GM10248 (cell line): ENCODE measurements around the gene MAD1L1.

Experiments
- CTCF ChIA-PET: fragments of 300-600 bp; sonication (Branson Sonifier 250); formaldehyde crosslinking; extraction: SDS; loops from one replicate; lab custom pipeline; 2021; ENCODE audit warnings: antibody characterized with exemption; lab: Yijun Ruan, JAX
- POLR2A ChIA-PET: fragments of 350-650 bp; sonication (Branson Sonifier 250); formaldehyde crosslinking; extraction: SDS; loops from one replicate; lab custom pipeline; 2020; ENCODE audit warnings: antibody characterized with exemption; lab: Yijun Ruan, JAX
- DNase-seq: peaks from one replicate; pipeline ENCODE4 v3.0.0; 2012; ENCODE audit errors: extremely low spot score
- TF ChIP-seq, protein P1 (sequence below): IDR thresholded peaks from 2 replicates; pipeline ENCODE4 v1.5.1; 2012; ENCODE audit warnings: mild to moderate bottlenecking, low read depth; ENCODE audit errors: extremely low read depth, missing control alignments, control extremely low read depth

The MAD1L1 gene

DNA sequence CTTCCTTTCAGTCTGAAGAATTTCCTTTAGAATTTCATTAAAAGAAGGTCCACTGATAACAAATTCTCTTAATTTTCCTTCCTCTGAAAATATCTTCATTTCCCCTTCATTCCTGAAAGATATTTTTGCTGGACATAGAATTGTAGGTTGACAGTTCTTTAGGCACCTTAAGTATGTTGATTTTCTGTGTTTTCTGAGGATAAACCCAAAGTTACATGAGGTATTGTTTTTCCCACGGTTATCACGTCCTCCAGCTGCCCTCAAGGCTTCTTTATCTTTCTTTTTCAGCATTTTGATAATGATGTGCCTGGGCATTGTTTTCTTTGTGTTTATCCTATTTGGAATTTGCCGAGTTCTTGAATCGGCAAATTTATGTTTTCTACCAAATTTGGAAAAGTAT lies 457.4 kb downstream of the MAD1L1 start:
- no peak for DNase-seq
- ChIA-PET POLR2A (no interaction called here), CTCF (no interaction called here)
- TF ChIP-seq, protein P1, sequence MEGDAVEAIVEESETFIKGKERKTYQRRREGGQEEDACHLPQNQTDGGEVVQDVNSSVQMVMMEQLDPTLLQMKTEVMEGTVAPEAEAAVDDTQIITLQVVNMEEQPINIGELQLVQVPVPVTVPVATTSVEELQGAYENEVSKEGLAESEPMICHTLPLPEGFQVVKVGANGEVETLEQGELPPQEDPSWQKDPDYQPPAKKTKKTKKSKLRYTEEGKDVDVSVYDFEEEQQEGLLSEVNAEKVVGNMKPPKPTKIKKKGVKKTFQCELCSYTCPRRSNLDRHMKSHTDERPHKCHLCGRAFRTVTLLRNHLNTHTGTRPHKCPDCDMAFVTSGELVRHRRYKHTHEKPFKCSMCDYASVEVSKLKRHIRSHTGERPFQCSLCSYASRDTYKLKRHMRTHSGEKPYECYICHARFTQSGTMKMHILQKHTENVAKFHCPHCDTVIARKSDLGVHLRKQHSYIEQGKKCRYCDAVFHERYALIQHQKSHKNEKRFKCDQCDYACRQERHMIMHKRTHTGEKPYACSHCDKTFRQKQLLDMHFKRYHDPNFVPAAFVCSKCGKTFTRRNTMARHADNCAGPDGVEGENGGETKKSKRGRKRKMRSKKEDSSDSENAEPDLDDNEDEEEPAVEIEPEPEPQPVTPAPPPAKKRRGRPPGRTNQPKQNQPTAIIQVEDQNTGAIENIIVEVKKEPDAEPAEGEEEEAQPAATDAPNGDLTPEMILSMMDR, result no peak

GRCh38 chr7:1770331-1770730 lies 462.4 kb downstream of the MAD1L1 start:
- TF ChIP-seq, protein P1, result no peak
- CTCF ChIA-PET, result no interaction called here
- POLR2A ChIA-PET, result no interaction called here
- no peak for DNase-seq

- TF ChIP-seq, protein P1, result no peak
- CTCF ChIA-PET, result no interaction called here
- DNase-seq, result no peak
These were observed 463.2 kb downstream of the MAD1L1 start for GRCh38 chr7:1769286-1770200.

GRCh38 chr7:1768832-1769231 lies 463.9 kb downstream of the MAD1L1 start:
- ChIA-PET CTCF (no interaction called here), POLR2A (no interaction called here)
- TF ChIP-seq, protein P1, result no peak
- DNase-seq, result no peak

More at GRCh38 chr7:1769286-1770200, 463.2 kb downstream of the MAD1L1 start:
- POLR2A ChIA-PET, result no interaction called here

DNA sequence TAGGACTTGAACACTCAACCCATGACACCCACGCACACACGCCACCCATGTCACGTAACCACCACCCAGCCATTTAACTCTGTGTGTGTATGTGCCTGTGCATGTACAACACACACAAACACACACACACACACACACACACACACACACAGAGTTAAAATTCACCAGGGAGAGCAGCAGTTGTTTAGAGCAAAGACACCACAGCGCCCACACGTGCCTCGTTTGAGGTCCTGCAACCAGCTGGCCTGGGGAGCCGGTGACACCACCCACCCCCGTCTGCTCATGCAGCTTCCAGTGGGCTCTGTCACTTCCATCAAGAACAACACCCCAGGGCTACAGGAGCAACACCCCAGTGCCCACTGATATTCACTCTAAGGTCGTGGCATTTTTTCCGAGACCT lies 465.2 kb downstream of the MAD1L1 start:
- no peak for DNase-seq
- POLR2A ChIA-PET, result no interaction called here
- CTCF ChIA-PET, result interaction anchor here (0.9 kb wide), 1 partner anchor 94 kb away, joined by 4 read pairs; no protein-coding TSS in a partner anchor
- TF ChIP-seq, protein P1, result no peak
